Fibroblast of skin of scalp (primary cell): Measurements from ENCODE around the gene TUBA4A.
A peak's percentile ranks its signal among the peaks of the same experiment; 100 is the strongest.
"Not testable (repeated sequence)": the region's sequence is repeated elsewhere in the genome, so short reads cannot be mapped to it uniquely, and the experiment has no call there.

Source experiments
- DNase-seq: peaks from one replicate; pipeline ENCODE4 v3.0.0-alpha.2; 2013

TUBA4A gene

DNA sequence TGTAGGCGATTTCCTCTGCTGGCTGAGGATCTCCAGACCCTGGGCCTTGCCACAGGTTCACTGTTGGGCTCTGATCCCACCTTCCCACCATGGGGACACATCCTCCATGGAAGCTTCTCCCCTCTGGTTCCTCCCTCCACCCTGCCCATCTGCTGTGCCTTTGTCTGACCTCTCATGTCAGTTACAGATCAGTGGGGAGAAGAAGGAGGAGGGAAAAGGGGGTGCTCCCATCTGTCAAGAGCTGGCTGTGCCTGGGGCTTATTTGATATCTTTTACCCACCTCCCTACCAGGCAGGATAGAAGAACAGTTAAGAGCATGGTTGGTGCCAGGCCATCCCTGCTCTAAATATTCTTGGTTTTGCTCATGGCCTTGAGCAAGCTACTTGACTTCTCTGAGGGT lies 13.2 kb upstream of the TUBA4A start:
- no peak for DNase-seq

DNA sequence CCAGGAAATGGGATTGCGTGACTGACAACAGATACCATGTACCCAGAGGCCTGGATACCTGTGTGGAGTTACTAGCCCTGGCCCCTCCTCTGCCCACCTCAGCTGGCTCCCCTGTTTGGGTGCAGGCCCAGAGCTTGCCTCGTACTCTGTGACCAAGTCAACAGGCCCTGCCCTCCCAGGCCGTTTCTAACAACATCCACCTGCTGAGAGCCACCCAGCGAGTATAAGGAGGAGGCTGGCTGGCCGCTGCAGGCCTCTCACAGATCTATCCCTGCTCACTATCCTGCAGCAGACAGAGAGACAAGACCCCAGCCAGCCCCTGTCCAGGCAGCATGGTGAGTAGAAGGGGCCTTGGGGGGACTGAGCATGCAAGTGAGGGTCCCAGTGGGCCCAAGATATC lies 12.5 kb upstream of the TUBA4A start:
- no peak for DNase-seq

GRCh38 chr2:219261024-219261855 lies 7.5 kb upstream of the TUBA4A start:
- DNase-seq: no peak

- not testable (repeated sequence) for DNase-seq
Measured at GRCh38 chr2:219258942-219259341, 5.2 kb upstream of the TUBA4A start.

DNA sequence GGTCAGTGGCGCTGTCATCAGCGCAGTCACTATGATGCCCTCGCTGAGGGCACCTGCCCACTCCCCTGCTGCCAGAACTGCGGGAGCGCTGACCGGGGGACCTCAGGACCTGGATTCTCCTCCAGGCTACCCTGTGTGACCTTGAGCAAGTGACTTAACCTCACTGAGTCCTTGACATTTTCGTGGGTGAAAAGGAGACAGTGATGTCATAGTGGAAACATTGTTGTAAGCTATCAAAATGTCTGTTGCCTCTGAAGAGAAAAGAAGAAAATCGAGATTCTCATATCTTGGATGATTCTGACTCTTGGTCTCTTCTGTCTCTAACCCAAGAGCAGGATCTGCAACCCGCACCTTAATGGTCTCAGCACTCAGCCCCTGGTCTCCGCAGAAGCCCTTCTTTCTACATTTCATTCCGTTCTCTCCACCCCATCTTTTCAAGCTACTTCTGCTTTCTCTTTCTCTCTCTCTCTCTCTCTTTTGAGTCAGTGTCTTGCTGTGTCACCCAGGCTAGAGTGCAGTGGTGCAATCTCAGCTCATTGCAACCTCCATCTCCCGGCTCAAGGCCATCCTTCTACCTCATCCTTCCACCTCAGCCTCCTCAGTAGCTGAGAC lies 978 bp upstream of the TUBA4A start:
- DNase-seq: no peak

- DNase-seq: no peak
Measured at GRCh38 chr2:219252900-219253752, 592 bp downstream of the TUBA4A start, which contains the start of gene TUBA4B. Gene TUBA4B (plus strand): TSS chr2:219253243. CDS start chr2:219253408, 165 bp downstream.

- no peak for DNase-seq
Measured at GRCh38 chr2:219252570-219252899, 1.2 kb downstream of the TUBA4A start.

- DNase-seq: no peak
Measured at GRCh38 chr2:219252084-219252483, 1.6 kb downstream of the TUBA4A start.

DNA sequence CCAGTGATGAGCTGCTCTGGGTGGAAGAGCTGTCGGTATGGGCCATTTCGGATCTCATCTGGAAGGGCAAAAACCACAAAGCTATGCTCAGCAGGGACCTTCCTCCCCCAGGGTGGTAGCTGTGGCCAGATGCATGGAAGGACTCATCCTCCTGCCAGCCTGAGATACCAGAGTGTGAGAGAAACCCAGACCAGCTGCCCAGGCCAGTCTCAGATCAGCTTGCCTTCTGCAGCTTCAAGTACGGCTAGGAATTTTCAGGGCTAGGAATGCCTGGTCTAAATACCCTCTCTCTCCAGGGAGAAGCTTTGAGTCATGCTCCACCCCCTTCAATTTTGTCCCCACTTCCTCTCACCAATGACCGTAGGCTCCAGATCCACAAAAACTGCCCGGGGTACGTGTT lies 2.1 kb downstream of the TUBA4A start:
- peak; percentile 69 for DNase-seq

- no peak for DNase-seq
Measured at GRCh38 chr2:219250049-219250781, 3.5 kb downstream of the TUBA4A start.

GRCh38 chr2:219249203-219249980 lies 4.3 kb downstream of the TUBA4A start:
- peak; percentile 82 for DNase-seq

DNA sequence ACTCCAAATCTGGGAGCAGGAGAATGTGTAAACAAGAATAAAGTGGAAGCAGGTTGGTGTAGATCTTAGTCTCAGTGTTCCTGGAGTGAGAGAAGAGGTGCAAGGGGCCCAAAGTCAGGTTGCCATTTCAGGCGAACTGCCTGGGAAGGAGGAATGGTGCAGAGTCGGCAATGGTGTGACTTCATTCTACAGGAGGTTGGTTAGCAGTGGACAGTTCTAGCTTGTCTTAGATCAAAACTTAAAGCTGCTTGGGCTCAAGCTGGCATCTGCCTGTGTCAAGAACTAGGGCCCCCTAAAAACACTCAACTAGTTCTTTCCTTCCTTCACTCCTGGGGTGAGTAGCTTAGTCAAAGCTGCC lies 4.9 kb downstream of the TUBA4A start:
- no peak for DNase-seq

- no peak for DNase-seq
Measured at GRCh38 chr2:219247678-219248642, 5.8 kb downstream of the TUBA4A start.

DNA sequence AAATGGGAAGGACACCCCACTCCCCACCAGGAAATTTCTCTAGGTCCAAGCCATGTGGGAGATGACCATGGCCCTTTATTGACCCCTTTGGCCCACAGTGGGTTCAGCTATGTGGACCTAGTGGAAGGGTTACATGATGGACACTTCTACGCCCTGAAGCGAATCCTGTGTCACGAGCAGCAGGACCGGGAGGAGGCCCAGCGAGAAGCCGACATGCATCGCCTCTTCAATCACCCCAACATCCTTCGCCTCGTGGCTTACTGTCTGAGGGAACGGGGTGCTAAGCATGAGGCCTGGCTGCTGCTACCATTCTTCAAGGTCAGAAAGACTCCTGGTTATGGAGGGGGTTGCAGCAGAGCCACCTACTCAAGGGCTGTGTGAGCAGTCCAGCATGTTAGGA lies 7.2 kb downstream of the TUBA4A start:
- DNase-seq: no peak

GRCh38 chr2:219245899-219246230 lies 7.9 kb downstream of the TUBA4A start:
- DNase-seq: no peak

DNA sequence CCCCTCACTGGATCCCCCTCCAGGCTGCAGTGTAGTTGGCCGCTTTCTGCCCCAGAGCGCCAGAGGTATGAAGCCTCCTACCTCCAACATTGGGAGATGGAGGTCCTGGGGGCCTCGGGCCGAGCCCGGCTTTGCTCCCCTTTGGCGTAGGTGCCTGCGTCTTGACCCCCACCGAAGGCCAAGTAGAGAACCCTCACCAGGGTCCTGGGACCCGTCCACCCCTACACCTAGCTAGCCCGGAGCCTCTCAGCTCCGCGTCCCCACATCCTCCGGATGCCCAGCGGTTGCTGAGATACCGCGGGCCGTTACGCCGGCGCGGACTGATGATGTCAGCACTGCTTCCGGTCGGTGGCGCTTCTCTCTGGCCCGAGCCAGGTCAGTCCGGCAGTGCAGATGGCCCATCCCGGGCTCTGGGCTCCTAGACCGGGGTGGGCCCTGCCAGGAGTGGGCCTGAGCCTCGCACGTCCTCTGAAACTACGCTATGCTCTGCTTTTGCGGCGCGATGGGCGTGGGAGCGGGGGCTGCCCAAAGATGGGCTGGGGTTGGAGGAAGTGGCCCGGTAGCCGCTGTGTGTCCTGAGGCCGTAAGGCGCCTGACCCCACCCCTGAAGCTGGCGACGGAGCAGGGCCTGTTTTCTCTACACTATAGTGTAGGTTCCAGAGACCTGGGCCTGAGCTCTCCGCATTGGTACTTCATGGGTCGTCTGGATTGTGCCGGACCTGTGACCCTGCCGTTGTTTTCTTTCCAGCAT lies 8.4 kb downstream of the TUBA4A start, which contains the start of the genes GLB1L and STK16:
GLB1L (minus strand) TSS at position 297 of the 751 bp plus-strand sequence. CDS start 1,871 bp downstream, outside the sequence.
STK16 (plus strand) TSS at position 332 of the 751 bp plus-strand sequence. CDS start 521 bp downstream, outside the sequence.
- peak; percentile 92 for DNase-seq

DNA sequence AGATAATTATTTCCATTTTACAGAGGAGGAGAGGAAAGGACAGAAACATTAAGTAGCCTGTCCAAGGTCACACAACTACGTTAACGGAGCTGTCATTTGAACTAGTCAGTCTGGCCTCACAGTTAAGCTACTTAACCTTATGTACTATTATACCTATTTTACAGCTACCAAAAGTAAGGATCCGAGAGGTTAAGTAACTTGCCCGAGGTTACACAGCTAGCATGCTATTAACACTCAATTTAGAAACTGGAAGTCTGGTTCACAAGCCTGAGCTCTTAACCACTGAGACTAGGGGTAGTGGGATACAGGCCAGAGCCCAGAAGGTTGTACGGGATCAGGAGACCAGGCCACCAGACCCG lies 8.9 kb downstream of the TUBA4A start:
- no peak for DNase-seq

- no peak for DNase-seq
Measured at GRCh38 chr2:219243291-219243761, 10.4 kb downstream of the TUBA4A start.

DNA sequence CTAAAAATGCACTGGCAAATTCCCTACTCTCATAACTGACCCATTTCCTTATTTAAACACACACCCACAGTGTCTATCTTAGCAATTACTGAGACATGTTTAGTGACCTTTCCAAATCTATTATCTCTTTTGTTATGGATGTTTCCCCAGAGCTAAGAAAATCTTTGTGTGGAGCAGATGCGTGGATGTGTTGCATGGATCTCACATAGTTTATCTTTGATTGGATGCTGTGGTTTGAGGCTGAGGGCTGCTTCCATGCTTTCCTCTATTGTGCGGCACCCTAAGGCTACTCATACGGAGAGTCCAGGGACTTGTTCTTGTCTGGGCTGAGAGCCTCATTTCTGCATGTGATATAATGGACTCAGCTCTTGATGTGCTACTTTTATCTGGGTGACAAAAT lies 19.4 kb downstream of the TUBA4A start:
- DNase-seq: no peak
